ENCODE data around the gene PXT1.

DNA sequence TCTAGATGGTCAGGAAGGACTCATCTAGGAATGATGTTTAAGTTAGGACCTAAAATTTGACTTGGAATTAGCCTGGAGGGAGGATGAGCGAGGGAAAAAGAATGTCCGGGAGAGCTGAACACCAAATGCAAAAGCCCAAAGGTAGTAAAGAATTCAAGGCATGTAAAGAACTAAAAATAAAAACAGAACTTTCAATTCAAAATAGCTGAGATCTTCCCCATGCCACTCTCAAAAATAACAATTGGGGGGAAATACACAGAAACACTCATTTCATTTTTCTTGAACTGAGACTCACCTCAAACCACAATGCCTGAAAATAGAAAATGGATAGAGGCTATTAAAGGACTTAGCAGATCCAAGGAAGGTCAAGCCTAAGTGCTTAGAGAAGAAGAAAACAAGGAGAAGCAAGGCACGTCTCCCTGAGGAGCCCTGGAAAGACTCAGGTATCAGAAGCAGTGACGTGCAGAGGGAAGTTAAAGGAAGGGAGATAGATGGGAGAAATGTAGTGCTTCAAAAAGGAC is 10.4 kb downstream of the PXT1 start:
- TF ChIP-seq POLR2A (IDR thresholded peaks at IDR 0.05; ENCODE audit: low read depth, low read length) (no peak), TAF1 (IDR thresholded peaks at IDR 0.05; ENCODE audit: borderline replicate concordance, low read depth, low read length) (no peak)

Measured in GM12892 (cell line).